ENCODE measurements around the gene DXO.

DNA sequence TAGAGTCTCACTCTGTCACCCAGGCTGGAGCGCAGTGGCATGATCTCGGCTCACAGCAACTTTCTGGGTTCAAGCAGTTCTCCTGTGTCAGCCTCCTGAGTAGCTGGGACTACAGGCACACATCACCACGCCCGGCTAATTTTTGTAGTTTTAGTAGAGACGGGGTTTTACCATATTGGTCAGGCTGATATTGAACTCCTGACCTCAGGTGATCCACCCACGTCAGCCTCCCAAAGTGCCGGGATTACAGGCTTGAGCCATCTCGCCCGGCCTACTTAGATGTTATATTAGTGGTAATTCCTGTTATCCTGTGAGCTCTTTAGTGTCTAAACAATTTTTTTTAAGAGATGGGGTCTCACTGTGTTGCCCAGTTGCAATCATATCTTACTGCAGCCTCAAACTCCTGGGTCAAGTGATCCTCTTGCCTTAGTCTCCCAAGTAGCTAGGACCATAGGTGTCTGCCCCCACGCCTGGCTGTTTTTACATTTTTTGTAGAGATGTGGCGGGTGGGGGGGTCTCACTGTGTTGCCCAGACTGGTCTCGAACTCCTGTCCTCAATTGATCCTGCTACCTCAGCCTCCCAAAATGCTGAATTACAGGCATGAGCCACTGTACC is 6.0 kb upstream of the DXO start:
- TF ChIP-seq EP300 (IDR thresholded peaks at IDR 0.05; ENCODE audit: low read depth), result no peak
- no peak for TF ChIP-seq CTCF (IDR thresholded peaks at IDR 0.05)
- no peak for TF ChIP-seq POLR2A (IDR thresholded peaks at IDR 0.05)
